Liver (tissue), 9 donors: ENCODE results near the gene NT5C1A. TPM values are rescaled to one million over a fixed set of nuclear protein-coding genes. Genes with fewer than 3 reads are reported as not detected.

Experiments
- DNase-seq: peaks from one replicate; pipeline ENCODE4 v3.0.0-alpha.2; 2017; ENCODE audit warnings: low spot score
- H3K27ac ChIP-seq, 2 donors: one replicate each; pipeline ENCODE4 v1.7.0; 2013; ENCODE audit warnings: inconsistent platforms in 2 of 2, low read length in 2 of 2, control low read depth in 1 of 2, low read depth in 1 of 2, mild to moderate bottlenecking in 1 of 2
- H3K27me3 ChIP-seq, 4 donors: one replicate each; pipeline versions ENCODE4 v1.6.1 to v1.7.0; 2013; ENCODE audit warnings: low read length in 3 of 4, inconsistent platforms in 1 of 4, mild to moderate bottlenecking in 1 of 4, moderate library complexity in 1 of 4; ENCODE audit not compliant: control insufficient read depth in 4 of 4, insufficient read depth in 4 of 4
- H3K36me3 ChIP-seq, 4 donors: one replicate each; pipeline versions ENCODE4 v1.6.1 to v1.7.0; 2013; ENCODE audit warnings: low read length in 3 of 4, mild to moderate bottlenecking in 3 of 4, low read depth in 1 of 4, moderate library complexity in 1 of 4; ENCODE audit not compliant: control insufficient read depth in 4 of 4, insufficient read depth in 3 of 4
- H3K4me1 ChIP-seq, 4 donors: one replicate each; pipeline versions ENCODE4 v1.6.1 to v1.7.0; 2013; ENCODE audit warnings: low read length in 3 of 4, mild to moderate bottlenecking in 3 of 4, moderate library complexity in 1 of 4; ENCODE audit not compliant: control insufficient read depth in 4 of 4, insufficient read depth in 4 of 4
- H3K4me3 ChIP-seq, 3 donors: one replicate each; pipeline versions ENCODE4 v1.6.1 to v1.7.0; 2013; ENCODE audit warnings: low read length in 3 of 3, control low read depth in 1 of 3, low read depth in 1 of 3, mild to moderate bottlenecking in 1 of 3
- H3K9ac ChIP-seq, 2 donors: one replicate each; pipeline ENCODE4 v1.7.0; 2013; ENCODE audit warnings: low read length in 2 of 2, mild to moderate bottlenecking in 2 of 2, moderate library complexity in 2 of 2, control low read depth in 1 of 2, low read depth in 1 of 2
- H3K9me3 ChIP-seq, 4 donors: one replicate each; pipeline versions ENCODE4 v1.6.1 to v1.7.0; 2013; ENCODE audit warnings: low read length in 3 of 4; ENCODE audit not compliant: control insufficient read depth in 4 of 4
- ATF3 ChIP-seq: IDR thresholded peaks from 2 replicates; pipeline ENCODE4 v1.6.1; 2016; ENCODE audit warnings: antibody characterized with exemption
- CTCF ChIP-seq: fragments of 150-350 bp; IDR thresholded peaks from 2 replicates; pipeline ENCODE4 v1.5.1; 2017; ENCODE audit warnings: improper control_type of control experiment, low read depth, low read length; ENCODE audit not compliant: missing input control
- EGR1 ChIP-seq, 2 donors: IDR thresholded peaks; 2 replicates each; pipeline ENCODE4 v1.6.1; 2016 to 2018; ENCODE audit warnings: antibody characterized with exemption in 2 of 2, low read depth in 2 of 2
- FOXA2 ChIP-seq: IDR thresholded peaks from 2 replicates; pipeline ENCODE4 v1.6.1; 2016; ENCODE audit warnings: antibody characterized with exemption
- GABPA ChIP-seq, 2 donors: IDR thresholded peaks in 1 of 2; conservative IDR thresholded peaks in 1 of 2; 2 replicates each; pipeline ENCODE4 v1.6.1; 2016; ENCODE audit warnings: antibody characterized with exemption in 2 of 2, mild to moderate bottlenecking in 1 of 2, moderate library complexity in 1 of 2
- HNF4G ChIP-seq: IDR thresholded peaks from 2 replicates; pipeline ENCODE4 v1.6.1; 2016; ENCODE audit warnings: antibody characterized with exemption
- JUND ChIP-seq, 2 donors: IDR thresholded peaks; 2 replicates each; pipeline ENCODE4 v1.6.1; 2016; ENCODE audit warnings: antibody characterized with exemption in 2 of 2
- MAX ChIP-seq: IDR thresholded peaks from 2 replicates; pipeline ENCODE4 v1.6.1; 2016; ENCODE audit warnings: antibody characterized with exemption
- NR2F2 ChIP-seq: IDR thresholded peaks from 2 replicates; pipeline ENCODE4 v1.6.1; 2016; ENCODE audit warnings: antibody characterized with exemption
- RAD21 ChIP-seq, 2 donors: IDR thresholded peaks; 2 replicates each; pipeline ENCODE4 v1.6.1; 2016; ENCODE audit warnings: antibody characterized with exemption in 2 of 2, mild to moderate bottlenecking in 2 of 2
- RXRA ChIP-seq, 2 donors: IDR thresholded peaks; 2 replicates each; pipeline ENCODE4 v1.6.1; 2017 to 2018; ENCODE audit warnings: antibody characterized with exemption in 2 of 2, mild to moderate bottlenecking in 1 of 2
- SP1 ChIP-seq: IDR thresholded peaks from 2 replicates; pipeline ENCODE4 v1.6.1; 2018; ENCODE audit warnings: antibody characterized with exemption, mild to moderate bottlenecking
- TAF1 ChIP-seq: conservative IDR thresholded peaks from 2 replicates; pipeline ENCODE4 v1.6.1; 2016; ENCODE audit warnings: antibody characterized with exemption, mild to moderate bottlenecking
- YY1 ChIP-seq: IDR thresholded peaks from 2 replicates; pipeline ENCODE4 v1.6.1; 2016; ENCODE audit warnings: antibody characterized with exemption, mild to moderate bottlenecking
- ZBTB33 ChIP-seq: IDR thresholded peaks from 2 replicates; pipeline ENCODE4 v1.6.1; 2016; ENCODE audit warnings: antibody characterized with exemption
- WGBS: extraction: QIAGEN DNeasy Blood & Tissue Kit; methylation state at CpG from one replicate; pipeline ENCODE4 v1.1.7; 2013; 5-methylcytosine and 5-hydroxymethylcytosine counted together
- polyA plus RNA-seq, 2 donors: library from polyadenylated mRNA; stranded (reverse) in 1 of 2; unstranded in 1 of 2; fragments of 200-250 nt in 1 of 2; fragments of >200 nt in 1 of 2; fragmentation: Nextera tagmentation in 1 of 2; extraction: Ambion mirVana in 1 of 2; gene quantifications; one replicate each; pipeline versions ENCODE4 v1.2.1 to v1.2.3, GENCODE V29; 2013 to 2015
- total RNA-seq, 2 donors: library from RNA; depleted of rRNA; stranded (reverse); fragments of >200 nt; gene quantifications; one replicate each; pipeline ENCODE4 v1.2.3, GENCODE V29; 2014
- TF ChIP-seq, protein P1 (sequence below): IDR thresholded peaks from 2 replicates; pipeline ENCODE4 v1.6.1; 2016; ENCODE audit warnings: antibody characterized with exemption, mild to moderate bottlenecking
- donor health status: healthy.
- donor health status: healthy.
- donor health status: healthy.
- donor health status: healthy.
- donor health status: healthy.

Gene NT5C1A
- total and polyA plus RNA-seq, 4 donors = 0.05 to 0.08 TPM; not detected in 2

DNA sequence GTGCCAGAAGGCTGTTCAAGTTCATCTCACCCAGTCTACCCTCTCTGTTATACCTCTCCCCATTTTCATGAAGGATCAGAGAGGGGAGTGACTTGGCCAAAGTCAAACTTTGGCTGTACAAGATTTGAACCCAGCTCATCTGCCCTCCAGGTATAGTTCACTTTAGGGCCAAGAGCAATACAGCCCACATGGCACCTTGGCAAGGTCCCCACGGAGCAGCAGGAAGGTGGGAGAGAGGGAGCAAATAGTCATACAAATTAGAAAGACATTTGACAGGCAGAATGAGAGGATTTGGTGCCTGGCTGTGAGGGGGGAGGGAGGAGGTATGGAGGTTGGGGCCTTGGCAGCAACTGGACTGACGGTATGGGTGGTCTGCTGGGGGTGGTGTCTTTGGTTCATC, 18.3 kb upstream of the NT5C1A start:
- peaks cover 0 to 14% (median 10%) of the 10 kb centered on the region in 4 donors for H3K4me1 ChIP-seq
- no peak overlapping the region for H3K4me3 ChIP-seq
- H3K27me3 ChIP-seq = peaks cover 4 to 7% (median 5%) of the 10 kb centered on the region in 4 donors
- no peaks in the 10 kb centered on the region for H3K36me3 ChIP-seq
- DNase-seq = no peak
- TF ChIP-seq YY1 (no peak), JUND (IDR thresholded peaks at IDR 0.05) (no peak), HNF4G (no peak), ATF3 (no peak), FOXA2 (no peak), ZBTB33 (no peak), RXRA (IDR thresholded peaks at IDR 0.05) (no peak), EGR1 (IDR thresholded peaks at IDR 0.05; ENCODE audit: low read depth in 2 of 2) (no peak), CTCF (no peak), TAF1 (no peak), RAD21 (IDR thresholded peaks at IDR 0.05) (no peak), NR2F2 (no peak), GABPA (IDR thresholded peaks at IDR 0.05 in 1 of 2, conservative IDR thresholded peaks at IDR 0.05 in 1 of 2) (no peak), SP1 (no peak)
- 44% methylated on average over 2 of the region's 2 CpGs for WGBS
- H3K9ac ChIP-seq = no peak overlapping the region
- H3K9me3 ChIP-seq = no peaks in the 10 kb centered on the region
- no peak overlapping the region for H3K27ac ChIP-seq

DNA sequence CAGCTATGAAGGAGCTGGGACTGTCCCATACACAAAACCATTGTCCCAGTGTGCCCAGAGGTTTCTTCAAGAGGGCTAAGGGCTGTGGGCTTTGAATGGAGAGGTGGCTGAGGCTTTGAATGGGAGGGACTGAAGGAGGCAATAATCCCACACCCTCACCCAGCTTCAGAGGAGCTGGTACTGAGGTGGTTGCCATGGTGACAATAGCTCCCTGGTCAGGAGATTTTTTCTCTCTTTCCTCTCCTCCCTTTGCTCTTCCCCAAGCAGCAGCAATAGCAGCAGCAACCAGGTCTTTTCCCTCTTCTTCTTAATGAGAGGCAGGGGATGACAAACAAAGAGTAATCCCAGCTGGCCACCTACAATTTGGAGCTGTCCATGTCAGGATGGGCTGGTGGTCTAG, 17.7 kb upstream of the NT5C1A start:
- DNase-seq = no peak
- H3K9me3 ChIP-seq = no peaks in the 10 kb centered on the region
- H3K4me1 ChIP-seq = peaks cover 0 to 14% (median 10%) of the 10 kb centered on the region in 4 donors
- H3K27me3 ChIP-seq = peaks cover 4 to 11% (median 5%) of the 10 kb centered on the region in 4 donors
- H3K9ac ChIP-seq = no peak overlapping the region
- TF ChIP-seq GABPA (IDR thresholded peaks at IDR 0.05 in 1 of 2, conservative IDR thresholded peaks at IDR 0.05 in 1 of 2) (no peak), FOXA2 (no peak), MAX (no peak), ATF3 (no peak), NR2F2 (no peak), EGR1 (IDR thresholded peaks at IDR 0.05; ENCODE audit: low read depth in 2 of 2) (no peak)
- TF ChIP-seq, protein P1, sequence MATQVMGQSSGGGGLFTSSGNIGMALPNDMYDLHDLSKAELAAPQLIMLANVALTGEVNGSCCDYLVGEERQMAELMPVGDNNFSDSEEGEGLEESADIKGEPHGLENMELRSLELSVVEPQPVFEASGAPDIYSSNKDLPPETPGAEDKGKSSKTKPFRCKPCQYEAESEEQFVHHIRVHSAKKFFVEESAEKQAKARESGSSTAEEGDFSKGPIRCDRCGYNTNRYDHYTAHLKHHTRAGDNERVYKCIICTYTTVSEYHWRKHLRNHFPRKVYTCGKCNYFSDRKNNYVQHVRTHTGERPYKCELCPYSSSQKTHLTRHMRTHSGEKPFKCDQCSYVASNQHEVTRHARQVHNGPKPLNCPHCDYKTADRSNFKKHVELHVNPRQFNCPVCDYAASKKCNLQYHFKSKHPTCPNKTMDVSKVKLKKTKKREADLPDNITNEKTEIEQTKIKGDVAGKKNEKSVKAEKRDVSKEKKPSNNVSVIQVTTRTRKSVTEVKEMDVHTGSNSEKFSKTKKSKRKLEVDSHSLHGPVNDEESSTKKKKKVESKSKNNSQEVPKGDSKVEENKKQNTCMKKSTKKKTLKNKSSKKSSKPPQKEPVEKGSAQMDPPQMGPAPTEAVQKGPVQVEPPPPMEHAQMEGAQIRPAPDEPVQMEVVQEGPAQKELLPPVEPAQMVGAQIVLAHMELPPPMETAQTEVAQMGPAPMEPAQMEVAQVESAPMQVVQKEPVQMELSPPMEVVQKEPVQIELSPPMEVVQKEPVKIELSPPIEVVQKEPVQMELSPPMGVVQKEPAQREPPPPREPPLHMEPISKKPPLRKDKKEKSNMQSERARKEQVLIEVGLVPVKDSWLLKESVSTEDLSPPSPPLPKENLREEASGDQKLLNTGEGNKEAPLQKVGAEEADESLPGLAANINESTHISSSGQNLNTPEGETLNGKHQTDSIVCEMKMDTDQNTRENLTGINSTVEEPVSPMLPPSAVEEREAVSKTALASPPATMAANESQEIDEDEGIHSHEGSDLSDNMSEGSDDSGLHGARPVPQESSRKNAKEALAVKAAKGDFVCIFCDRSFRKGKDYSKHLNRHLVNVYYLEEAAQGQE = no peak
- H3K36me3 ChIP-seq = no peaks in the 10 kb centered on the region
- no peak overlapping the region for H3K27ac ChIP-seq
- no peak overlapping the region for H3K4me3 ChIP-seq
